ENCODE data around the gene EIF5AL1.
"Not testable (repeated sequence)": the region's sequence is repeated elsewhere in the genome, so short reads cannot be mapped to it uniquely, and the experiment has no call there.

Gene EIF5AL1

GRCh38 chr10:79511891-79512583, at the start of gene EIF5AL1:
Gene EIF5AL1, plus strand, starts transcription at chr10:79512533. Its CDS starts 117 bp downstream, at chr10:79512650.
- not testable (repeated sequence) for H3K4me3 ChIP-seq (ENCODE audit: low read length); H3K27ac ChIP-seq (ENCODE audit: low read length); H3K9ac ChIP-seq (ENCODE audit: low read length); H3K4me1 ChIP-seq (ENCODE audit: control insufficient read depth, low read depth, low read length); H3K27me3 ChIP-seq (ENCODE audit: control insufficient read depth, insufficient read depth, low read length); H3K36me3 ChIP-seq (ENCODE audit: control insufficient read depth, low read depth, low read length); H3K9me3 ChIP-seq (ENCODE audit: control insufficient read depth, low read depth, low read length)

DNA sequence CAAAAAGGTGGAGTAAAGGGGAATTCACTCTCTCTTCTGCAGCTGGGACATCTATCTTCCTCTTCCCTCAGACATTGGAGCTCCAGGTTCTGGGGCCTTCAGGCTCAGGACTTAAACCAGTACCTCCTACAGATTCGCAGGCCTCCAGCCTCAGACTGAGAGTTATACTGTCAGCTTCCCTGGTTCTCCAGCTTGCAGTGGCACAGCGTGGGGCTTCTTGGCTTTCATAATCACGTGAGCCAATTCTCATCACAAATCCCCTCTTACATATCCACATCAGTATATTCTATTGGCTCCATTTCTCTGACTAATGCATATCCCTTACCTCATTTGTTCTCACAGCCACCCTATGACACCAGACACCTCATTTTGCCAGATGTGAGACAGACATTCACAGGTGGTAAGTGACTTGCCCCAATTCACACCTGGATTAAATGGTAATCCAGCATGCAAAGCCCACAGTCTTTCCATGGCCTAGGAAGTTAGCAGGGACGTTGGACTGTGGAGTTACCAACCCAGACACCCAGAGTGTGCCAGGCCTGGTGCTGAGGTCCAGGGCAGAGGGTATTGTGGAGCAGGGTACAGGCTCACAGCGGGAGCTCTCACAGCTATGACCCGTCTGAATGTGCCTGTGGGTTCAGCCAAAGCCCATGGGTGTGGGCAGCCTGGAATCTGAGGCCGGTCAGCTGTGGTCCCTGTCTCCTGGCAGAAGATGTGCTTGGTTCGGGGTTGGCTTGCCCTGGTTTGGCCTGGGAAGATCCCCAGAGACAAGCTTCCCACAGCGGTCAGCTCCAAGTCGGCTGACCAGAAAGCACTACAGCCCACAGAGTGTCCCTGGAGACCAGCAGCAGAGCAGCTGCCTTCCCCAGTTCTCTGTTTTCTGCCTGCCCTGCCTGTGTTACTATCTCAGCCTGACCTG, 48.5 kb upstream of the EIF5AL1 start:
- no peaks in the 10 kb centered on the region for H3K4me1 ChIP-seq (ENCODE audit: control insufficient read depth, low read depth, low read length)
- no peak overlapping the region for H3K4me3 ChIP-seq (ENCODE audit: low read length)
- H3K9me3 ChIP-seq (ENCODE audit: control insufficient read depth, low read depth, low read length) = no peaks in the 10 kb centered on the region
- no peak overlapping the region for H3K9ac ChIP-seq (ENCODE audit: low read length)
- H3K36me3 ChIP-seq (ENCODE audit: control insufficient read depth, low read depth, low read length) = no peaks in the 10 kb centered on the region
- no peaks in the 10 kb centered on the region for H3K27me3 ChIP-seq (ENCODE audit: control insufficient read depth, insufficient read depth, low read length)
- no peak overlapping the region for H3K27ac ChIP-seq (ENCODE audit: low read length)

- Histone ChIP-seq H3K36me3 (ENCODE audit: control insufficient read depth, low read depth, low read length) (no peaks in the 10 kb centered on the region), H3K9ac (ENCODE audit: low read length) (no peak overlapping the region), H3K4me3 (ENCODE audit: low read length) (no peak overlapping the region), H3K9me3 (ENCODE audit: control insufficient read depth, low read depth, low read length) (no peaks in the 10 kb centered on the region), H3K4me1 (ENCODE audit: control insufficient read depth, low read depth, low read length) (no peaks in the 10 kb centered on the region), H3K27ac (ENCODE audit: low read length) (no peak overlapping the region), H3K27me3 (ENCODE audit: control insufficient read depth, insufficient read depth, low read length) (no peaks in the 10 kb centered on the region)
These were observed 47.0 kb upstream of the EIF5AL1 start for GRCh38 chr10:79465341-79465740.

GRCh38 chr10:79468015-79468560, 44.2 kb upstream of the EIF5AL1 start:
- H3K27ac ChIP-seq (ENCODE audit: low read length) = no peak overlapping the region
- no peak overlapping the region for H3K9ac ChIP-seq (ENCODE audit: low read length)
- no peaks in the 10 kb centered on the region for H3K4me1 ChIP-seq (ENCODE audit: control insufficient read depth, low read depth, low read length)
- H3K27me3 ChIP-seq (ENCODE audit: control insufficient read depth, insufficient read depth, low read length) = no peaks in the 10 kb centered on the region
- no peak overlapping the region for H3K4me3 ChIP-seq (ENCODE audit: low read length)
- H3K36me3 ChIP-seq (ENCODE audit: control insufficient read depth, low read depth, low read length) = no peaks in the 10 kb centered on the region
- H3K9me3 ChIP-seq (ENCODE audit: control insufficient read depth, low read depth, low read length) = no peaks in the 10 kb centered on the region

GRCh38 chr10:79468841-79469585, 43.3 kb upstream of the EIF5AL1 start:
- H3K27me3 ChIP-seq (ENCODE audit: control insufficient read depth, insufficient read depth, low read length) = no peaks in the 10 kb centered on the region
- no peaks in the 10 kb centered on the region for H3K9me3 ChIP-seq (ENCODE audit: control insufficient read depth, low read depth, low read length)
- H3K36me3 ChIP-seq (ENCODE audit: control insufficient read depth, low read depth, low read length) = no peaks in the 10 kb centered on the region
- no peak overlapping the region for H3K27ac ChIP-seq (ENCODE audit: low read length)
- no peaks in the 10 kb centered on the region for H3K4me1 ChIP-seq (ENCODE audit: control insufficient read depth, low read depth, low read length)
- no peak overlapping the region for H3K4me3 ChIP-seq (ENCODE audit: low read length)
- H3K9ac ChIP-seq (ENCODE audit: low read length) = no peak overlapping the region

GRCh38 chr10:79470096-79470495, 42.2 kb upstream of the EIF5AL1 start:
- Histone ChIP-seq H3K4me1 (ENCODE audit: control insufficient read depth, low read depth, low read length) (no peaks in the 10 kb centered on the region), H3K27ac (ENCODE audit: low read length) (no peak overlapping the region)

GRCh38 chr10:79471776-79472175, 40.6 kb upstream of the EIF5AL1 start:
- no peak overlapping the region for H3K27ac ChIP-seq (ENCODE audit: low read length)
- H3K9ac ChIP-seq (ENCODE audit: low read length) = no peak overlapping the region
- no peaks in the 10 kb centered on the region for H3K27me3 ChIP-seq (ENCODE audit: control insufficient read depth, insufficient read depth, low read length)
- H3K36me3 ChIP-seq (ENCODE audit: control insufficient read depth, low read depth, low read length) = no peaks in the 10 kb centered on the region
- H3K4me1 ChIP-seq (ENCODE audit: control insufficient read depth, low read depth, low read length) = no peaks in the 10 kb centered on the region
- H3K4me3 ChIP-seq (ENCODE audit: low read length) = no peak overlapping the region
- no peaks in the 10 kb centered on the region for H3K9me3 ChIP-seq (ENCODE audit: control insufficient read depth, low read depth, low read length)

More at GRCh38 chr10:79470096-79470495, 42.2 kb upstream of the EIF5AL1 start:
- Histone ChIP-seq H3K9ac (ENCODE audit: low read length) (no peak overlapping the region), H3K27me3 (ENCODE audit: control insufficient read depth, insufficient read depth, low read length) (no peaks in the 10 kb centered on the region), H3K36me3 (ENCODE audit: control insufficient read depth, low read depth, low read length) (no peaks in the 10 kb centered on the region), H3K4me3 (ENCODE audit: low read length) (no peak overlapping the region), H3K9me3 (ENCODE audit: control insufficient read depth, low read depth, low read length) (no peaks in the 10 kb centered on the region)

- H3K9me3 ChIP-seq (ENCODE audit: control insufficient read depth, low read depth, low read length) = no peaks in the 10 kb centered on the region
- H3K4me1 ChIP-seq (ENCODE audit: control insufficient read depth, low read depth, low read length) = no peaks in the 10 kb centered on the region
- no peak overlapping the region for H3K27ac ChIP-seq (ENCODE audit: low read length)
- no peak overlapping the region for H3K9ac ChIP-seq (ENCODE audit: low read length)
- no peak overlapping the region for H3K4me3 ChIP-seq (ENCODE audit: low read length)
- H3K27me3 ChIP-seq (ENCODE audit: control insufficient read depth, insufficient read depth, low read length) = no peaks in the 10 kb centered on the region
- no peaks in the 10 kb centered on the region for H3K36me3 ChIP-seq (ENCODE audit: control insufficient read depth, low read depth, low read length)
These were observed 39.9 kb upstream of the EIF5AL1 start for GRCh38 chr10:79472449-79472848.

GRCh38 chr10:79472951-79473350, 39.4 kb upstream of the EIF5AL1 start:
- no peak overlapping the region for H3K9ac ChIP-seq (ENCODE audit: low read length)
- no peaks in the 10 kb centered on the region for H3K9me3 ChIP-seq (ENCODE audit: control insufficient read depth, low read depth, low read length)
- no peak overlapping the region for H3K4me3 ChIP-seq (ENCODE audit: low read length)
- no peaks in the 10 kb centered on the region for H3K36me3 ChIP-seq (ENCODE audit: control insufficient read depth, low read depth, low read length)
- H3K4me1 ChIP-seq (ENCODE audit: control insufficient read depth, low read depth, low read length) = no peaks in the 10 kb centered on the region
- no peaks in the 10 kb centered on the region for H3K27me3 ChIP-seq (ENCODE audit: control insufficient read depth, insufficient read depth, low read length)
- no peak overlapping the region for H3K27ac ChIP-seq (ENCODE audit: low read length)

DNA sequence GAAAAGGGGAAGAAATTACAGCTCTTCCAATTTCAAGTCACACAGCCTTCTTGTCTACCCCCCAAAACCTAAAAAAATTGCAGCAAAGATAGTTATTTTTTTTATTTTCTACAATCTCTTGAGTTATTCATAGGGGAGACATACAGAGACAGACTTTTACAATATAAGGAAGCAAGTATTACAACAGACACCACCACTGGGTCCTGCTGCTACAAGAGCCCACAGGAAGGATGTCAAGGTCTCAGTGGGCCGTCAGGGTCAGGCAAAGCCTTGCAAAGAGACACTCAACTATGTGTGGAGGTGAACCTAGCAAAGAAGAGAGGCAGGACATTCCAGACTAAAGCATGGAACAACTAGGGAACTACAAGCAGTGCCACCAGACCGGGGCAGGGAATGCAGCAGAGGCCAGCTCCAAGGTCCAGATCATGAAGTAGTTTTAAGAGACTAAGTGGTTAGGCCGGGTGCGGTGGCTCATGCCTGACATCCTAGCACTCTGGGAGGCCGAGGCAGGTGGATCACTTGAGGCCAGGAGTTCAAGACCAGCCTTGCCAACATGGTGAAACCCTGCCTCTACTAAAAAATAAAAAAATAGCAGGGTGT, 38.7 kb upstream of the EIF5AL1 start:
- Histone ChIP-seq H3K27ac (ENCODE audit: low read length) (no peak overlapping the region), H3K4me3 (ENCODE audit: low read length) (no peak overlapping the region), H3K9ac (ENCODE audit: low read length) (no peak overlapping the region)

GRCh38 chr10:79475119-79475653, 37.1 kb upstream of the EIF5AL1 start:
- no peak overlapping the region for H3K9ac ChIP-seq (ENCODE audit: low read length)
- no peaks in the 10 kb centered on the region for H3K27me3 ChIP-seq (ENCODE audit: control insufficient read depth, insufficient read depth, low read length)
- H3K4me3 ChIP-seq (ENCODE audit: low read length) = no peak overlapping the region
- no peaks in the 10 kb centered on the region for H3K9me3 ChIP-seq (ENCODE audit: control insufficient read depth, low read depth, low read length)
- H3K4me1 ChIP-seq (ENCODE audit: control insufficient read depth, low read depth, low read length) = no peaks in the 10 kb centered on the region
- no peaks in the 10 kb centered on the region for H3K36me3 ChIP-seq (ENCODE audit: control insufficient read depth, low read depth, low read length)
- no peak overlapping the region for H3K27ac ChIP-seq (ENCODE audit: low read length)

More for the DNA sequence above, 38.7 kb upstream of the EIF5AL1 start:
- H3K27me3 ChIP-seq (ENCODE audit: control insufficient read depth, insufficient read depth, low read length) = no peaks in the 10 kb centered on the region
- no peaks in the 10 kb centered on the region for H3K9me3 ChIP-seq (ENCODE audit: control insufficient read depth, low read depth, low read length)
- no peaks in the 10 kb centered on the region for H3K36me3 ChIP-seq (ENCODE audit: control insufficient read depth, low read depth, low read length)
- no peaks in the 10 kb centered on the region for H3K4me1 ChIP-seq (ENCODE audit: control insufficient read depth, low read depth, low read length)
